ENCODE results near the gene AAGAB. TPM values are rescaled to one million over a fixed set of nuclear protein-coding genes. Genes with fewer than 3 reads are reported as not detected.
"Not testable (repeated sequence)": the region's sequence is repeated elsewhere in the genome, so short reads cannot be mapped to it uniquely, and the experiment has no call there.

The AAGAB gene
- total RNA-seq, 1 donor from 2014 or later: 13.6 TPM

- no peak overlapping the region for H3K9ac ChIP-seq (ENCODE audit: low read depth in 1 of 3, low read length in 3 of 3)
These were observed 25.8 kb upstream of the AAGAB start for GRCh38 chr15:67280217-67280616.

DNA sequence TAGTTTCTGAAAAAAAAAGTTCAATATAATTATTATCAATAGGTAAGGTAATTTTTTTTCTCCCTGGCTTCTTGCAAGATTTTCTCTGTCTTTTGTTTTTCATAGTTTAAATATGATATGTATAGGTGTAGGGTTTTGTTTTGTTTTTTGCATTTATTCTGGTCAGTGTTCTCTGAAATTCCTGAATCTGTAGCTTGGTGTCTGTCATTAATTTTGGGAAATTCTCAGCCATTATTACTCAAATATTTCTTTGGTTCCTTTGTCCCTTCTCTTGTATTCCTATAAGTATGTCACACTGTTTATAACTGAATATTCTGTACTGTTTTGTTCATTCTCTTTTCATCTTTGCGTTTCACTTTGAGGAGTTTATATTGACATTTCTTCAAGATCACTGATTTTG, 22.2 kb upstream of the AAGAB start:
- no peak overlapping the region for H3K9ac ChIP-seq (ENCODE audit: low read depth in 1 of 3, low read length in 3 of 3)
- no peaks in the 10 kb centered on the region for H3K27me3 ChIP-seq (ENCODE audit: control insufficient read depth in 3 of 3, insufficient read depth in 3 of 3, low read length in 3 of 3)
- peaks cover 0 to 2% (median 0%) of the 10 kb centered on the region in 3 donors for H3K9me3 ChIP-seq (ENCODE audit: control insufficient read depth in 3 of 3, low read length in 3 of 3)
- no peaks in the 10 kb centered on the region for H3K4me1 ChIP-seq (ENCODE audit: control insufficient read depth in 3 of 3, insufficient read depth in 3 of 3, low read length in 3 of 3)
- H3K27ac ChIP-seq (ENCODE audit: low read depth, low read length): no peak overlapping the region
- H3K4me3 ChIP-seq (ENCODE audit: low read length in 3 of 3): no peak overlapping the region
- no peaks in the 10 kb centered on the region for H3K36me3 ChIP-seq (ENCODE audit: control insufficient read depth in 3 of 3, insufficient read depth in 3 of 3, low read length in 3 of 3)

More at GRCh38 chr15:67280217-67280616, 25.8 kb upstream of the AAGAB start:
- no peaks in the 10 kb centered on the region for H3K4me1 ChIP-seq (ENCODE audit: control insufficient read depth in 3 of 3, insufficient read depth in 3 of 3, low read length in 3 of 3)
- no peak overlapping the region for H3K27ac ChIP-seq (ENCODE audit: low read depth, low read length)
- H3K27me3 ChIP-seq (ENCODE audit: control insufficient read depth in 3 of 3, insufficient read depth in 3 of 3, low read length in 3 of 3): no peaks in the 10 kb centered on the region
- H3K4me3 ChIP-seq (ENCODE audit: low read length in 3 of 3): no peak overlapping the region
- no peaks in the 10 kb centered on the region for H3K36me3 ChIP-seq (ENCODE audit: control insufficient read depth in 3 of 3, insufficient read depth in 3 of 3, low read length in 3 of 3)
- H3K9me3 ChIP-seq (ENCODE audit: control insufficient read depth in 3 of 3, low read length in 3 of 3): no peaks in the 10 kb centered on the region

GRCh38 chr15:67274236-67274635, 19.8 kb upstream of the AAGAB start:
- no peak overlapping the region for H3K9ac ChIP-seq (ENCODE audit: low read depth in 1 of 3, low read length in 3 of 3)
- no peaks in the 10 kb centered on the region for H3K4me1 ChIP-seq (ENCODE audit: control insufficient read depth in 3 of 3, insufficient read depth in 3 of 3, low read length in 3 of 3)
- H3K27me3 ChIP-seq (ENCODE audit: control insufficient read depth in 3 of 3, insufficient read depth in 3 of 3, low read length in 3 of 3): no peaks in the 10 kb centered on the region
- H3K36me3 ChIP-seq (ENCODE audit: control insufficient read depth in 3 of 3, insufficient read depth in 3 of 3, low read length in 3 of 3): no peaks in the 10 kb centered on the region
- H3K9me3 ChIP-seq (ENCODE audit: control insufficient read depth in 3 of 3, low read length in 3 of 3): peaks cover 0 to 2% (median 0%) of the 10 kb centered on the region in 3 donors
- H3K4me3 ChIP-seq (ENCODE audit: low read length in 3 of 3): no peak overlapping the region
- no peak overlapping the region for H3K27ac ChIP-seq (ENCODE audit: low read depth, low read length)

DNA sequence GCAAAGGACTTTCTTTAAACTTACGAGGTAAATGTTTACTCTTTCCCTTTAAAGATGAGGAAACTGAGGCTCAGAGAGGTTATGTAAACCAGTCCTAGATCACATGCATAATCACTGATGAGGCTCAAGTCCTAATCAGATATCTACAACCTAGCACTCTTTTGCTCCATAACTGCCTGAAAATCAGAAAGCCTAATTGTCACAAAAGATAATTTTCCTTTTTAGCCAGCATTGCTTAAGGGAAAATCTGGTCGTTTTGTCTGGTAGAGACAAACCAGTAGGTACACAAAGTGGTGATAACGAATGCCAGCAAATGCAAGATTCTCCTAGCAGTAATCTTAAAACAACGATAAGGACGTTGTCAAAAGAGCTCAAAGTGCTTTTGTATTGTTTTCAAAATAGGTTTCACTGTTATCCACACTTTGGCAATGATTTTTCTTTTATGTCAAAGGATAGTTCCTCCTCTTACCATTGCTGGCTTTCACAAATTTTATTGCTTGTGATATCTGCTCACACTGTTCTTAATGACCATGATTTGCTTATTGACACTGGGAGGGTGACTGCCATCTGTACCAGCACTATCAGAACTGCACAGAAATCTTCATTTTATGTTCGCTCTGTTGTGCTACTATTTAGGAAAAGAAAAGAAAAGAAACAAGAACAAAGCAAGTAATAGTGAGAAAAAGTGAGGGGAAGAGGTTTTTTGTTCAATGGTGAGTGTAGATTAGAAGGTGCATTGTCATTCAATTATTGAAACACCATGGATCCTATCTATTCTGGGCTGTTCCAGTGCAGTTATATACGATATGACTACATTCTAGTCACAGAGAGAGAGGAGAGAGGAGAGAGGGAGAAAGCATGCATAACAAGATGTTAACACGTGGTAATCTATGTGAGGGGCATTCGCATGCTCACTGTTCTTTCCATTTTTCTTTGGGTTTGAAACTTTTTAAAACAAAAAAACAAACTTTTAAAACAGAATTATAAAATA, 13.8 kb upstream of the AAGAB start:
- no peak overlapping the region for H3K4me3 ChIP-seq (ENCODE audit: low read length in 3 of 3)
- H3K27me3 ChIP-seq (ENCODE audit: control insufficient read depth in 3 of 3, insufficient read depth in 3 of 3, low read length in 3 of 3): no peaks in the 10 kb centered on the region
- H3K27ac ChIP-seq (ENCODE audit: low read depth, low read length): no peak overlapping the region
- no peaks in the 10 kb centered on the region for H3K9me3 ChIP-seq (ENCODE audit: control insufficient read depth in 3 of 3, low read length in 3 of 3)
- no peaks in the 10 kb centered on the region for H3K4me1 ChIP-seq (ENCODE audit: control insufficient read depth in 3 of 3, insufficient read depth in 3 of 3, low read length in 3 of 3)
- no peak overlapping the region for H3K9ac ChIP-seq (ENCODE audit: low read depth in 1 of 3, low read length in 3 of 3)
- H3K36me3 ChIP-seq (ENCODE audit: control insufficient read depth in 3 of 3, insufficient read depth in 3 of 3, low read length in 3 of 3): no peaks in the 10 kb centered on the region

DNA sequence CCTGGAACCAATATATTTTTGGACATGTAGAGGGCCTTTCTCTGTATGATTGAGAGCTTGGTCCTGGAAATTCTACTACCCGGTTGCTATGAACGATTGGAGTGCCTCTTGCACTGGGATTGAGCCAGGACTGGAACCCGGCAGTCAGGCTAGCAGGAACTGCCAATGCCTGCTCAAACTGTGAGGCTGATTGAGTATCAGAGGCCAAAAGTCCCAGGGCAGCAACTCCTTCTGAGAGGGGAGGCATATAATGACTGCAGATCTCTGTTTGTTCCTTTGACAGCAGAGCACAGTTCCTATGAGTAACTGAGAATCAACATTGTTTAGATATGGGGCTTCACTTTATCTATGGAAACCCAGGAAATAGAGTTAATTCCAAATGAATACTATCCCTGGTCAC, 13.0 kb upstream of the AAGAB start:
- no peaks in the 10 kb centered on the region for H3K9me3 ChIP-seq (ENCODE audit: control insufficient read depth in 3 of 3, low read length in 3 of 3)
- H3K4me1 ChIP-seq (ENCODE audit: control insufficient read depth in 3 of 3, insufficient read depth in 3 of 3, low read length in 3 of 3): no peaks in the 10 kb centered on the region
- H3K4me3 ChIP-seq (ENCODE audit: low read length in 3 of 3): no peak overlapping the region
- no peaks in the 10 kb centered on the region for H3K27me3 ChIP-seq (ENCODE audit: control insufficient read depth in 3 of 3, insufficient read depth in 3 of 3, low read length in 3 of 3)
- no peak overlapping the region for H3K9ac ChIP-seq (ENCODE audit: low read depth in 1 of 3, low read length in 3 of 3)
- H3K27ac ChIP-seq (ENCODE audit: low read depth, low read length): no peak overlapping the region
- no peaks in the 10 kb centered on the region for H3K36me3 ChIP-seq (ENCODE audit: control insufficient read depth in 3 of 3, insufficient read depth in 3 of 3, low read length in 3 of 3)

- no peak overlapping the region for H3K9ac ChIP-seq (ENCODE audit: low read depth in 1 of 3, low read length in 3 of 3)
- H3K27me3 ChIP-seq (ENCODE audit: control insufficient read depth in 3 of 3, insufficient read depth in 3 of 3, low read length in 3 of 3): no peaks in the 10 kb centered on the region
- no peak overlapping the region for H3K27ac ChIP-seq (ENCODE audit: low read depth, low read length)
- H3K9me3 ChIP-seq (ENCODE audit: control insufficient read depth in 3 of 3, low read length in 3 of 3): no peaks in the 10 kb centered on the region
- no peaks in the 10 kb centered on the region for H3K36me3 ChIP-seq (ENCODE audit: control insufficient read depth in 3 of 3, insufficient read depth in 3 of 3, low read length in 3 of 3)
- H3K4me3 ChIP-seq (ENCODE audit: low read length in 3 of 3): no peak overlapping the region
- no peaks in the 10 kb centered on the region for H3K4me1 ChIP-seq (ENCODE audit: control insufficient read depth in 3 of 3, insufficient read depth in 3 of 3, low read length in 3 of 3)
These were observed 12.4 kb upstream of the AAGAB start for GRCh38 chr15:67266870-67267269.

DNA sequence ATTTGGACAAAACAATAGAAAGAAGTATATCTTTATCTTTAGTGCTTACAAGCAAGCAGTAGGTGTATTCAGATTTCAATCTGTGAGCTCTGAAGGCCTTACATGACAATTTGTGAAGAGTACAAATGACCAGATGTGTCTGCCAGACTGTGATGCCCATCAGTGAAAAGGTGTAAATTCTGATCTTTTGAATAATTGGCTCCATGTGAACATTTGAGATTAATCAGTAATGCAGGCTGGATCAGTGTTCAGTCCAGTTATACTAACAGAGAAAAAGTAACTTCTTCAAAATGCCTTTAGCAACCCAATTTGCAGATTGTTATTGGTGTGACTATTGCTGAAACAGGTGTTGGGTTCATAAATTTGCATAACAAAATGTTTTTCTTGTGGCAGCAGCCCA, 5.3 kb upstream of the AAGAB start:
- H3K9ac ChIP-seq (ENCODE audit: low read depth in 1 of 3, low read length in 3 of 3): no peak overlapping the region
- H3K4me1 ChIP-seq (ENCODE audit: control insufficient read depth in 3 of 3, insufficient read depth in 3 of 3, low read length in 3 of 3): peaks cover 0 to 6% (median 3%) of the 10 kb centered on the region in 3 donors
- H3K4me3 ChIP-seq (ENCODE audit: low read length in 3 of 3): no peak overlapping the region
- no peak overlapping the region for H3K27ac ChIP-seq (ENCODE audit: low read depth, low read length)
- no peaks in the 10 kb centered on the region for H3K36me3 ChIP-seq (ENCODE audit: control insufficient read depth in 3 of 3, insufficient read depth in 3 of 3, low read length in 3 of 3)
- no peaks in the 10 kb centered on the region for H3K27me3 ChIP-seq (ENCODE audit: control insufficient read depth in 3 of 3, insufficient read depth in 3 of 3, low read length in 3 of 3)
- no peaks in the 10 kb centered on the region for H3K9me3 ChIP-seq (ENCODE audit: control insufficient read depth in 3 of 3, low read length in 3 of 3)

DNA sequence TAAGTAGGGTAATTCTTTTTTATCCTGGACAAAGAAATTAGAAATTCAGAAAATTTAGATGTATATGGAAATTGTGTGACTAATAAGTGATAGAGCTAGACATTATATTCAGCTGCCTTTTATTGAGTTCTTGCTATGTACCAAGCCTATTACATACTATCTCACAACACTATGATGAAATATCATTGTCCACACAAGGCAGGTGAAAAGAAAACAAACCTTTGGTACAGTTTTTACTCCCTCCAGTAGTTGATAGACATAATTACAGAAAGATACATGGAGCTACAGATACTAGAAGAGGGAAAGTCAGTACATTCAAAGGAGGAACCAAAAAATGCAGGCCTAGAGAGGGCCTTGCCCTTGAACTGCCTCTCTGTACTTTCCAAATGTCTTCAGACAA, 4.9 kb upstream of the AAGAB start:
- Histone ChIP-seq H3K9me3 (ENCODE audit: control insufficient read depth in 3 of 3, low read length in 3 of 3) (no peaks in the 10 kb centered on the region), H3K4me1 (ENCODE audit: control insufficient read depth in 3 of 3, insufficient read depth in 3 of 3, low read length in 3 of 3) (peaks cover 0 to 8% (median 3%) of the 10 kb centered on the region in 3 donors), H3K36me3 (ENCODE audit: control insufficient read depth in 3 of 3, insufficient read depth in 3 of 3, low read length in 3 of 3) (no peaks in the 10 kb centered on the region), H3K27ac (ENCODE audit: low read depth, low read length) (no peak overlapping the region), H3K4me3 (ENCODE audit: low read length in 3 of 3) (no peak overlapping the region), H3K9ac (ENCODE audit: low read depth in 1 of 3, low read length in 3 of 3) (no peak overlapping the region), H3K27me3 (ENCODE audit: control insufficient read depth in 3 of 3, insufficient read depth in 3 of 3, low read length in 3 of 3) (no peaks in the 10 kb centered on the region)

- peaks cover 5 to 12% (median 5%) of the 10 kb centered on the region in 3 donors for H3K4me1 ChIP-seq (ENCODE audit: control insufficient read depth in 3 of 3, insufficient read depth in 3 of 3, low read length in 3 of 3)
These were observed 4.0 kb upstream of the AAGAB start for GRCh38 chr15:67258412-67258811.

GRCh38 chr15:67256051-67256450, 1.6 kb upstream of the AAGAB start:
- Histone ChIP-seq H3K9ac (ENCODE audit: low read depth in 1 of 3, low read length in 3 of 3) (no peak overlapping the region), H3K27ac (ENCODE audit: low read depth, low read length) (no peak overlapping the region), H3K9me3 (ENCODE audit: control insufficient read depth in 3 of 3, low read length in 3 of 3) (no peaks in the 10 kb centered on the region), H3K4me3 (ENCODE audit: low read length in 3 of 3) (no peak overlapping the region), H3K27me3 (ENCODE audit: control insufficient read depth in 3 of 3, insufficient read depth in 3 of 3, low read length in 3 of 3) (no peaks in the 10 kb centered on the region), H3K36me3 (ENCODE audit: control insufficient read depth in 3 of 3, insufficient read depth in 3 of 3, low read length in 3 of 3) (no peaks in the 10 kb centered on the region), H3K4me1 (ENCODE audit: control insufficient read depth in 3 of 3, insufficient read depth in 3 of 3, low read length in 3 of 3) (peaks cover 8 to 19% (median 8%) of the 10 kb centered on the region in 3 donors)

More at GRCh38 chr15:67258412-67258811, 4.0 kb upstream of the AAGAB start:
- not testable (repeated sequence) for H3K36me3 ChIP-seq (ENCODE audit: control insufficient read depth in 3 of 3, insufficient read depth in 3 of 3, low read length in 3 of 3); H3K4me3 ChIP-seq (ENCODE audit: low read length in 3 of 3); H3K27ac ChIP-seq (ENCODE audit: low read depth, low read length); H3K27me3 ChIP-seq (ENCODE audit: control insufficient read depth in 3 of 3, insufficient read depth in 3 of 3, low read length in 3 of 3); H3K9ac ChIP-seq (ENCODE audit: low read depth in 1 of 3, low read length in 3 of 3); H3K9me3 ChIP-seq (ENCODE audit: control insufficient read depth in 3 of 3, low read length in 3 of 3)
